GM19193 (cell line): Measurements from ENCODE around the gene APOL1.

ENCODE experiments used
- POLR2A ChIP-seq: IDR thresholded peaks from 4 replicates; pipeline ENCODE4 v1.6.1; 2011; ENCODE audit not compliant: insufficient read depth, insufficient read length; ENCODE audit errors: extremely low read depth

Gene APOL1

GRCh38 chr22:36257948-36258670 lies 5.2 kb downstream of the APOL1 start:
- no peak for TF ChIP-seq POLR2A

- no peak for TF ChIP-seq POLR2A
Observed at GRCh38 chr22:36258701-36259614, 6.0 kb downstream of the APOL1 start.

- TF ChIP-seq POLR2A: no peak
Observed at GRCh38 chr22:36259615-36260300, 6.8 kb downstream of the APOL1 start.

GRCh38 chr22:36267058-36267457 lies 14.1 kb downstream of the APOL1 start:
- TF ChIP-seq POLR2A: no peak

GRCh38 chr22:36267896-36268485 lies 15.1 kb downstream of the APOL1 start:
- TF ChIP-seq POLR2A: no peak

GRCh38 chr22:36274531-36274930 lies 21.6 kb downstream of the APOL1 start:
- TF ChIP-seq POLR2A: no peak

DNA sequence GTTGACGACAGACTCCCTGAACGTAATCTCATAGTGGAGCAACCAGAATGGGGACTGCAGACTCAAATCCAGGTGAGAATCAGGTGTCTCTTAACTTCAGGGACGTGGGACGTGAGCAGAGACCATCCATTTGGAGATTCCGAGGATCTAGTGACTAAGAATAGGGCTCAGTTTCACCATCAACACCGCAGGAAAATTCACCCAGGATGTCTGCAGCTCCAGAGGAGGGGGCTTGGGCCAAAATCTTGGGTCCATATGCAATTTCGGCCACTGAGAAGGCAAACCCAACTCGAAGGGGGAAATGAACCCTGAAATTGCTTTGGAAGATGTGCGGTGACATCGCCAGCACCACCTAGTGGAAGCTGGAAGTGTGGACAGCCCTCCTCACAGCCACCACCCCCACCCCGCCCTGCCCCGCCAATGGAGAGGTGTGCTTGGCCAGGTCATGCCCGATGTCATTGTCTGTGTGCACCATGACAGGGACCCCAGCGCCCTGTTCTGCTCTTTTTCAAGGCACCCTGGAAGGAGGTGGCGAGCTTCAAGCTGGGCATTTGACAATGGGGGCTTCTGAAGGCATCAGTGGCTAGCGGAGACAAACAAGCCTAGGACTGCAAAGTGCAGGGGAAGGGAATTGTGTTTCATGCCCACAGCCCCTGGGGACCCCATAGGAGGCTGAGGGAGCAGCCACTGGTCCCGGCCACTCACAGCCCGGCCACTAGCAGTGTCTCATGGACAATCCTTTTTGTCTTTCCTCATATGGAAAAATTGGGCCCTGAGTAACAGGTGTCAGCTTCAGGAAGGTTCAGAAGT lies 24.8 kb downstream of the APOL1 start:
- peak; percentile 51 for TF ChIP-seq POLR2A

DNA sequence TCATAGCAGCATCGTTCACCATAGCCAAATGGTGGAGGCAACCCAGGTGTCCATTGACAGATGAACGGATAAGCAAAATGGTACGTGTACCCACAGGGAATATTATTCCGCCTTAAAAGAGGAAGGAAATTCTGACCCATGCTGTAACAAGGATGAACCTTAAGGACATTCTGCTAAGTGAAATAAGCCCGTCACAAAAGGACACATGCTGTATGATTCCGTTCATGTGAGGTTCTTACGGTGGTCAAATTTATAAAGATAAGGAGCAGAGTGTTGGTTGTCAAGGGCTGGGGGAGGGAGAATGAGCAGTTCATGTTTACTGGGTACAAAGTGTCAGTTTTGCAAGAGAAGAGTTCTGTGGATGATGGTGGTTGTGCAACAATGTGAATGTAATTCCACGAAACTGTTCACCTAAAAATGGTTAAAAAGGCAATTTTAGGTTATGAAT lies 26.3 kb downstream of the APOL1 start:
- TF ChIP-seq POLR2A: no peak

- TF ChIP-seq POLR2A: no peak
Observed at GRCh38 chr22:36280379-36280778, 27.4 kb downstream of the APOL1 start.

DNA sequence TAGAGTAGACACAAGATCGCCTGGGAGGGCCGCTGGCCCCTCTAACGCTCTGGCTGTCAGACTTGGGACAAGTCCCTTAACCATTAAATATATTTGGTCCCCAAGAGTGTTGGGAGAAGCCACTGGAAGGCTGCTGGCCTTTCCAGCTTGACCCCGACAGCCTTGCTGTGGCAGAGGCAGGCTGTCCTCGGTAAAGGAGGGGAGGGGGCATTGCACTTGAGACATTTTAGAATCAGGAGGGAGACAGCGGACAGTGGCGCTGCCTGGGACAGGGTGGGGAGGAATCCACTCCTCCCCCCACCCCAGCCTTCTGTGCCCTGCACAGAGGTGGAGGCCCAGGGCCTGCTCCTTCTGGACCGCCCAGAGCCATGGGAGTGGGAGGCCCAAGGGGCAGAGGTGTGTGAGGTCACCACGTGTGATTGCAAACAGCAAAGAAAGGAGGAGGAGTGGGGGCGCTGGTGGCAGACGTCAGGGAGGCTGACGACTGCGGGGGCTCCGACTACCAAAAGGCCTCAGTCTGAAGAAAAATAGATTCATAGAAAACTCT lies 28.9 kb downstream of the APOL1 start:
- no peak for TF ChIP-seq POLR2A

- TF ChIP-seq POLR2A: no peak
Observed at GRCh38 chr22:36282328-36282831, 29.4 kb downstream of the APOL1 start.

- no peak for TF ChIP-seq POLR2A
Observed at GRCh38 chr22:36284171-36284571, 31.2 kb downstream of the APOL1 start.

- no peak for TF ChIP-seq POLR2A
Observed at GRCh38 chr22:36285017-36285416, 32.1 kb downstream of the APOL1 start.

- no peak for TF ChIP-seq POLR2A
Observed at GRCh38 chr22:36285545-36285944, 32.6 kb downstream of the APOL1 start.
